ENCODE results near the gene C1orf87. TPM values are rescaled to one million over a fixed set of nuclear protein-coding genes. Genes with fewer than 3 reads are reported as not detected.

The C1orf87 gene
- total and polyA plus RNA-seq, 11 donors, result not detected

GRCh38 chr1:60071296-60071695 lies 2.3 kb downstream of the C1orf87 start:
- no peak for ATAC-seq

GRCh38 chr1:60069691-60070090 lies 3.9 kb downstream of the C1orf87 start:
- Histone ChIP-seq H3K4me3 (no peak overlapping the region), H3K4me1 (peaks cover 0 to 9% (median 0%) of the 10 kb centered on the region in 12 donors), H3K36me3 (no peaks in the 10 kb centered on the region), H3K27ac (no peak overlapping the region), H3K27me3 (peaks cover 3 to 22% (median 14%) of the 10 kb centered on the region in 9 donors), H3K9me3 (no peaks in the 10 kb centered on the region)
- TF ChIP-seq POLR2A (IDR thresholded peaks at IDR 0.05) (no peak), CTCF (IDR thresholded peaks at IDR 0.05) (no peak)
- 95 to 100% (median 98%) methylated on average over 1 of the region's 1 CpG for WGBS, 4 donors
- ATAC-seq (no peak), DNase-seq (no peak)
- intact Hi-C loops (cut with DNase I), result loop anchor here in 1 of 10 donors (10.0 kb wide), 1 partner anchor 75 kb away; no protein-coding TSS in a partner anchor

More at GRCh38 chr1:60071296-60071695, 2.3 kb downstream of the C1orf87 start:
- intact Hi-C loops (cut with DNase I), result no loop called here
- TF ChIP-seq CTCF (IDR thresholded peaks at IDR 0.05) (no peak), POLR2A (IDR thresholded peaks at IDR 0.05) (no peak)
- no peaks in the 10 kb centered on the region for H3K36me3 ChIP-seq
- H3K4me1 ChIP-seq, result peaks cover 0 to 9% (median 0%) of the 10 kb centered on the region in 12 donors
- no peak overlapping the region for H3K4me3 ChIP-seq
- WGBS, 4 donors, result 31 to 42% (median 39%) methylated on average over 1 of the region's 1 CpG
- no peaks in the 10 kb centered on the region for H3K9me3 ChIP-seq
- DNase-seq, result no peak
- H3K27me3 ChIP-seq, result peaks cover 6 to 35% (median 18%) of the 10 kb centered on the region in 9 donors
- no peak overlapping the region for H3K27ac ChIP-seq

- TF ChIP-seq POLR2A (IDR thresholded peaks at IDR 0.05) (no peak), CTCF (IDR thresholded peaks at IDR 0.05) (no peak)
- Histone ChIP-seq H3K27me3 (peaks cover 0 to 10% (median 5%) of the 10 kb centered on the region in 9 donors), H3K27ac (no peak overlapping the region), H3K4me3 (no peak overlapping the region), H3K9me3 (no peaks in the 10 kb centered on the region), H3K4me1 (peaks cover 0 to 9% (median 0%) of the 10 kb centered on the region in 12 donors), H3K36me3 (no peaks in the 10 kb centered on the region)
- intact Hi-C loops (cut with DNase I), result loop anchor here in 1 of 10 donors (10.0 kb wide), 1 partner anchor 74 kb away; no protein-coding TSS in a partner anchor
- WGBS, 4 donors, result 48 to 66% (median 51%) methylated on average over 1 of the region's 1 CpG
- no peak for ATAC-seq
- DNase-seq, result no peak
These were observed 5.1 kb downstream of the C1orf87 start for GRCh38 chr1:60068393-60069045.

GRCh38 chr1:60066001-60066400 lies 7.6 kb downstream of the C1orf87 start:
- no peak overlapping the region for H3K27ac ChIP-seq
- 76 to 89% (median 84%) methylated on average over 1 of the region's 1 CpG for WGBS, 4 donors
- ATAC-seq (no peak), DNase-seq (no peak)
- H3K9me3 ChIP-seq, result no peaks in the 10 kb centered on the region
- H3K4me1 ChIP-seq, result peaks cover 0 to 9% (median 0%) of the 10 kb centered on the region in 12 donors
- intact Hi-C loops (cut with DNase I), result loop anchor here in 1 of 10 donors (10.0 kb wide), 1 partner anchor 71 kb away; no protein-coding TSS in a partner anchor
- H3K36me3 ChIP-seq, result no peaks in the 10 kb centered on the region
- no peak overlapping the region for H3K4me3 ChIP-seq
- H3K27me3 ChIP-seq, result no peaks in the 10 kb centered on the region
- TF ChIP-seq POLR2A (IDR thresholded peaks at IDR 0.05), result no peak
- no peak for TF ChIP-seq CTCF (IDR thresholded peaks at IDR 0.05)

Data from heart left ventricle (tissue), 16 donors.